GM19240 (cell line): ENCODE measurements around the gene SPPL2C.

Experiments
- DNase-seq: peaks from one replicate; pipeline ENCODE4 v3.0.0; 2011; ENCODE audit warnings: low spot score; ENCODE audit not compliant: insufficient read length

SPPL2C gene, protein sequence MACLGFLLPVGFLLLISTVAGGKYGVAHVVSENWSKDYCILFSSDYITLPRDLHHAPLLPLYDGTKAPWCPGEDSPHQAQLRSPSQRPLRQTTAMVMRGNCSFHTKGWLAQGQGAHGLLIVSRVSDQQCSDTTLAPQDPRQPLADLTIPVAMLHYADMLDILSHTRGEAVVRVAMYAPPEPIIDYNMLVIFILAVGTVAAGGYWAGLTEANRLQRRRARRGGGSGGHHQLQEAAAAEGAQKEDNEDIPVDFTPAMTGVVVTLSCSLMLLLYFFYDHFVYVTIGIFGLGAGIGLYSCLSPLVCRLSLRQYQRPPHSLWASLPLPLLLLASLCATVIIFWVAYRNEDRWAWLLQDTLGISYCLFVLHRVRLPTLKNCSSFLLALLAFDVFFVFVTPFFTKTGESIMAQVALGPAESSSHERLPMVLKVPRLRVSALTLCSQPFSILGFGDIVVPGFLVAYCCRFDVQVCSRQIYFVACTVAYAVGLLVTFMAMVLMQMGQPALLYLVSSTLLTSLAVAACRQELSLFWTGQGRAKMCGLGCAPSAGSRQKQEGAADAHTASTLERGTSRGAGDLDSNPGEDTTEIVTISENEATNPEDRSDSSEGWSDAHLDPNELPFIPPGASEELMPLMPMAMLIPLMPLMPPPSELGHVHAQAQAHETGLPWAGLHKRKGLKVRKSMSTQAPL

DNA sequence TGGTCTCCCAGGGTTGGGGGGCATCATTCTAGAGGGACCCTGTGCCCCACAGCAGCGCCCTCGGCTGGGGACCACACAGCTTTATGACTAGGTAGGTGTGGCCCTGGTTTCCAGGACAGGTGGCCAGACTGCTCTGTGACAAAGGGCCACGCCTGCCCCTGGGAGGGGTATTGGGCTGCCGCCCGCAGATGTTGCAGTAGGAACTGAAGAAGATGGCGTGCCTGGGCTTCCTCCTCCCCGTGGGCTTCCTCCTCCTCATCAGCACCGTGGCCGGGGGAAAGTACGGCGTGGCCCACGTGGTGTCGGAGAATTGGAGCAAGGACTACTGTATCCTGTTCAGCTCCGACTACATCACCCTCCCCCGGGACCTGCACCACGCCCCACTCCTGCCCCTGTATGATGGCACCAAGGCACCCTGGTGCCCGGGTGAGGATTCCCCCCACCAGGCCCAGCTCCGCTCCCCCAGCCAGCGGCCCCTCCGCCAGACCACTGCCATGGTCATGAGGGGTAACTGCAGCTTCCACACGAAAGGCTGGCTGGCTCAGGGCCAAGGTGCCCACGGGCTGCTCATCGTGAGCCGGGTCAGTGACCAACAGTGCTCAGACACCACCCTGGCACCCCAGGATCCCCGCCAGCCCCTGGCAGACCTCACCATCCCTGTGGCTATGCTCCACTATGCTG is at the start of gene SPPL2C:
Gene SPPL2C, plus strand, starts transcription at position 187 of the 681 bp plus-strand sequence. Its CDS starts 26 bp downstream, at position 213.
- no peak for DNase-seq

DNA sequence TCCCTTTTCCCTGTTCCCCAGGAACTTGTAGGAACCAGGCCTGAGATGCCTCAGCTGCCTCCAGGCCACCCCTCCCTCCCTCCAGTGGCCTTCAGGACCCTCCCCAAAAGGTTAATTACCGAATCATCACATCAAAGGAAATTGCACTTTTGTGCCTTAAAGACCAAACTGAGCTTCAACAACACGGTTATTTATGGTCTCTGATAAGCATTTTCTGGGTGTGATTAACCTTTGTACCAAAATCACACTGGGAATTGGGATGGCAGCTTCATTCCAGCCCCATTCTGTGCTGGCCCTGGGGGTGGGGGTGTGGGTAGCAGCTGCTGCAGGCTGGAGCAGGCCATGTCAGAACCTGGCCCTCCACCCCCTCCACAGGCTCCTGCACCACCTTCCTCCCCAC is 43.9 kb upstream of the SPPL2C start:
- no peak for DNase-seq

GRCh38 chr17:45801421-45801820 is 43.3 kb upstream of the SPPL2C start:
- no peak for DNase-seq

GRCh38 chr17:45808845-45809244 is 35.8 kb upstream of the SPPL2C start:
- DNase-seq: no peak

DNA sequence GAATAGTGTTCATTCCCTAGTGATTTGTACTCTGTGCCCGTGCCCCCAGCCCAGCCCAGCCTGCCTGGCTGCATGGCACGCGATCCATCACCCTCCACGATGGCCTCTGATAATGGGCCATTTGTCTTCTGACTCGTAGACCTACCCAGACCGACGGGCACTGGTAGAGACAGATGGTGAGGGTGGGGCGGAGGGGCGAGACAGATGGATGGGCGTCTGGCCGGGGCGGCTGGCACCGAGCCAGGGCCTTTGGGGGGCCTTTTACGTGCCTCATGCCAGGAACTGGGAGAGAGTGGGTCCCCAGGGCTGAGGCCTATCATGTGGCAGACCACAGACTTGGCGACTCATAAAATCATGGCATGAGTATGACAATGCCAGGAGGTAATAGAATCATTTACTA is 35.2 kb upstream of the SPPL2C start:
- no peak for DNase-seq

- no peak for DNase-seq
Measured at GRCh38 chr17:45812102-45812501, 32.6 kb upstream of the SPPL2C start.

DNA sequence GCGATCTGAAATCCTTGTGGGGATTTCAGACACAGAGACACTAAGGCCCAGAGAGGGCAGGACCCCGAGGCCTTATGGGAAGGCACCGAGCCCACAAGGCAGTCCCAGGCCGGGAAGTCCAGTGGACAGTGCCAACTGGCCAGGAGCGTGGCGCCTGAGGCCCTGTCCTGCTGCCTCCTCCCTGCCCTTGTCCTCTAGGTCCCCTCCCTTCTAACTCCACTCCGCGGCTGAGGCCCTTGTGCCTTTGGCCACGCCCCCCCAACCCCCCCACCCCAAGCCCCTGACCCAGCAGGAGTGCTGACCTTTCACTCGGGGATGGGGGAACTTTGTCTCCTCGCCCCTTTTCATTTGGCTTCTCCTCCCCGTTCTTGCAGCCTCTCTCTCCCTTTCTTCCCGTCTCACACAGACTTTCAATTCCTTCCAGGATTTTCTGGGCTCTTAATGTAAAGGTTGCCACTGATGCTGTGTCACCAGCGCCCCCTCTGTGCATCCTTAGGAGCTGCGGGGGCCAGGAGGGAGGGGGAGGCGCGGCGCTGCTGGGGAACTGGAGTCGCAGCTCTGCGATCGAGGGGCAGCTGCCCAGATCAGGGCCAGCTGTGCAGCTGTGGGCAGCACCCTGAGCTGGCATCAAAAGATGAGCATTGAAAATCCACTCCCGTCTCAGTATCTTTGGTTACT is 31.5 kb upstream of the SPPL2C start:
- DNase-seq: no peak

DNA sequence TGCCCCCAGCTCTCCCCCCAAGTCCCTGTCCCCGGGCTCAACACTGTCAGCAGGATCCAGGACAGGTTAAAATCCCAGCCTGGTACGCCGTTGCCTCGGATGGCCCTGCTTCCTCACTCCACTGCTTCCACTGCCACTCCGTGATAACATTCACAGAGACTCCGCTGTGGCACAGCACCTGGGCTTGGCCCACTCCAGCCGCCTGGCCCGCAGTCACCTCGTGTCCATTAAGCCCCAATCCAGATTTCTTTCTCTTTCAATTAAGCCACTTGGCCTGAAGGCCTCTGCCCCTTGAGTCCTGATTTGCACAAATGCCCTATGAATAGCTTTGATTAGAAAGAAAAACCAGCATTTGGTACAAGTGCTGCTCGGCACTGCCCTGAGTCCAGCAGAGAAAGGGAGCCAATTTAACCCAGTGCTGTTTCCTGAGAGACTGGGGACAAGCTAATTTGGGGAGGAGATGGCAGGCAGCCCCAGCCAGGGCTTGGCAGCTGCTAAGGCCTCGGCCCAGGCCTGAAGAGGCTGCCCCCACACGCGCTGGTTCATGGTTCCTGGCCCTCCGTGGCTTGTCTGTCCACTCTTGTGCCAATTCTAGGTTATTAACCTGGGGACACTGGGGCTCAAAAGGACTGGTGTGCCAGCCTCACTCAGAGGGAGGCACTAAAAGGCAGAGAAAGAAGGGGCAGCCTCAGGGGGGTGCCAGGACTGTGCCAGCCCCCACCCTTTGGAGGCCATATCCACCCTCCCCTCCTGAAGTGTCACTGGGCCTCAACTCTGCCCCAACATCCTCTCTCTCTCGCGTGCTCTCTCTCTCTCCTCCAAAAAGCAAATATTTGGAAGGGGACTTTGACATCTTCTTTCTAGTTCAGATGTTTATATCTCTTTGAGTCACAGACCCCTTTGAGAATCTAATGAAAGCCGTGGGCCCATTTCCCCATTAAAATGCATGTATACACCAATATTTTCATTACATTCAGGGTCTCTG is 29.8 kb upstream of the SPPL2C start:
- no peak for DNase-seq

- DNase-seq: no peak
Measured at GRCh38 chr17:45815752-45816151, 28.9 kb upstream of the SPPL2C start.

DNA sequence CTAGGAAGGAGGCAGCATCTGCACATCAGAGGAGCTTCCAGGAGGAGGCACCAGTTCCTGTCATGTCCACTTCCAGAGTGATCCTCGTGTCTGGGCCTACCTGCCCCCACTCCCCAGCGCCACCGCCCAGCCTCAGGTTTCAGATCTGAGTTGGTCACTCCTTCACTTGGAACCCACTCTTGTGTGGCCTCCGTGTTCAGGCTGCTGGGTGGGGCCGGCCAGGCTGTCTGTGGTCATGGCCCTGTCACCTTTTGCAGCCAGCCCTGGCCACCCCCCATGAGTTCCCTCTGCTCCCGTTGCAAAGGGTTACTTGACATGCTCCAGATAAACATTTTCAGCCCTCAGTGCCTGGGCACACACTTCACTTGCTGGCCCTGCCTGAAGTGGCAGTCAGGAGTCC is 26.6 kb upstream of the SPPL2C start:
- no peak for DNase-seq

DNA sequence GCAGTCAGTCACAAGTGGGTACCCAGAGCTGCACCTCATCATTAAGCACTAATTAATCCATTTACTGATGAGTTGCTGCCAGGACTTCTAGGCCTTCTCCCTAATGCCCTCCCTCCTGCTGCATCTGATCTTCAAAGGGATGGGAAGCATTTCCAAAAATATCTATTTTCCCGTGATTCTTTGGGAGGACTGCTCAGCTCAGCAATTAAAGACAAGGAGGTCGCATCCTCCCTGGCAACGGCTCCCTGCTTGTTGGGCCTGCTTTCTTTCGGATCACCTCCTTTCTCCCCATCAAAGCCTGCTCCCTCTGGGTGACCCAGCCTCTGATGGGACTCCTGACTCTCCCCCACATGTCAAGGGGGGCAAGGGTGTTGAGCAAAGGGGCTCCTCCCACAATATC is 26.0 kb upstream of the SPPL2C start:
- no peak for DNase-seq

- no peak for DNase-seq
Measured at GRCh38 chr17:45819632-45820031, 25.0 kb upstream of the SPPL2C start.

- no peak for DNase-seq
Measured at GRCh38 chr17:45820052-45820780, 24.5 kb upstream of the SPPL2C start.

GRCh38 chr17:45821147-45821546 is 23.5 kb upstream of the SPPL2C start:
- no peak for DNase-seq

DNA sequence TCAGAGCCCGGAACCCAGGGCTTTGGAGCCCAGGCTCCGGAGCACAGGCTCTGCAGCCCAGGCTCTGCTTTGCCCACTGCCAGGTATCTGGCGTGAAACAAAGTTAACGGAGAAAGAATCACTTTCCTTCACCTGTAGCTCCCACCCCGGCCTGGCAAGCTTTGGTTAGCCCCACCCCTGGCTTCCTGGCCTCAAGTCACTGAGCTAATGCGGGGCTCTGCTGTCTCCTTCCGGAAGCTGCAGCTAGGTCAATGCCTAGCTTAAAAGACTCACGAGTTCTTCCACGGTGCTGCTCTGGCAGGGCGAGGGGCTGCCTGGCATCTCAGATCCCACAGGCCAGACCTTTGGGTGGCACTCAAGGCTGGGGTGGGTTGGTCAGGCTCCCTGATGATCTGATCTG is 21.1 kb upstream of the SPPL2C start:
- no peak for DNase-seq

- no peak for DNase-seq
Measured at GRCh38 chr17:45824475-45824874, 20.2 kb upstream of the SPPL2C start.

- DNase-seq: no peak
Measured at GRCh38 chr17:45824901-45825492, 19.7 kb upstream of the SPPL2C start.

DNA sequence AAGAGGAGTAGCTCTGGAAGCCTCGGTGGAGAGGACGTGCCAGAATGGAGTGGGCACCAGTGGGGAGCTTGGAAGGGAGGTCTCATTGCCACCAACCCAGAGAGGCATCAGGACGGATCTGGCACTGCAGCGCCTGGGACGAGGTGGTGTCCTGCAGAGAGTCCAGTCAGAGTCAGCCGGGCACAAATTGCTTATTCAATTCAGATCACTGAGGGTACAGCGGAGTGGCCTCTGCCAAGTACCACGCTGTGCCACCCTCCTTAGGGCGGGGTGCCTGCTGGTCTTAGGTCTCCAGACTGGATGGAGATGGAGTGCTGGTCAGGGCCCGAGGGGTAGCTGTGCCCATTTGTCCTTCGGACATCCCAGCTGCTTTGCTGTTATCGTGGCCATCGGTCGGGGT is 18.9 kb upstream of the SPPL2C start:
- DNase-seq: no peak

- DNase-seq: no peak
Measured at GRCh38 chr17:45826919-45827588, 17.6 kb upstream of the SPPL2C start.
